ENCODE data around the gene KCNF1. TPM values are rescaled to one million over a fixed set of nuclear protein-coding genes. Genes with fewer than 3 reads are reported as not detected.

The KCNF1 gene
- total RNA-seq, 4 donors from 2014 or later = not detected

GRCh38 chr2:10906926-10907625, 4.7 kb upstream of the KCNF1 start:
- intact Hi-C loops (cut with DNase I; ENCODE audit: low total_unique reads) = no loop called here
- WGBS, 2 donors = 86 to 90% methylated on average over 14 of the region's 14 CpGs
- TF ChIP-seq, protein P1, sequence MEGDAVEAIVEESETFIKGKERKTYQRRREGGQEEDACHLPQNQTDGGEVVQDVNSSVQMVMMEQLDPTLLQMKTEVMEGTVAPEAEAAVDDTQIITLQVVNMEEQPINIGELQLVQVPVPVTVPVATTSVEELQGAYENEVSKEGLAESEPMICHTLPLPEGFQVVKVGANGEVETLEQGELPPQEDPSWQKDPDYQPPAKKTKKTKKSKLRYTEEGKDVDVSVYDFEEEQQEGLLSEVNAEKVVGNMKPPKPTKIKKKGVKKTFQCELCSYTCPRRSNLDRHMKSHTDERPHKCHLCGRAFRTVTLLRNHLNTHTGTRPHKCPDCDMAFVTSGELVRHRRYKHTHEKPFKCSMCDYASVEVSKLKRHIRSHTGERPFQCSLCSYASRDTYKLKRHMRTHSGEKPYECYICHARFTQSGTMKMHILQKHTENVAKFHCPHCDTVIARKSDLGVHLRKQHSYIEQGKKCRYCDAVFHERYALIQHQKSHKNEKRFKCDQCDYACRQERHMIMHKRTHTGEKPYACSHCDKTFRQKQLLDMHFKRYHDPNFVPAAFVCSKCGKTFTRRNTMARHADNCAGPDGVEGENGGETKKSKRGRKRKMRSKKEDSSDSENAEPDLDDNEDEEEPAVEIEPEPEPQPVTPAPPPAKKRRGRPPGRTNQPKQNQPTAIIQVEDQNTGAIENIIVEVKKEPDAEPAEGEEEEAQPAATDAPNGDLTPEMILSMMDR (IDR thresholded peaks at IDR 0.05) = no peak
- no peak overlapping the region for H3K4me3 ChIP-seq (ENCODE audit: low read depth, poor library complexity, severe bottlenecking)
- DNase-seq (ENCODE audit: low spot score in 2 of 2) = no peak

DNA sequence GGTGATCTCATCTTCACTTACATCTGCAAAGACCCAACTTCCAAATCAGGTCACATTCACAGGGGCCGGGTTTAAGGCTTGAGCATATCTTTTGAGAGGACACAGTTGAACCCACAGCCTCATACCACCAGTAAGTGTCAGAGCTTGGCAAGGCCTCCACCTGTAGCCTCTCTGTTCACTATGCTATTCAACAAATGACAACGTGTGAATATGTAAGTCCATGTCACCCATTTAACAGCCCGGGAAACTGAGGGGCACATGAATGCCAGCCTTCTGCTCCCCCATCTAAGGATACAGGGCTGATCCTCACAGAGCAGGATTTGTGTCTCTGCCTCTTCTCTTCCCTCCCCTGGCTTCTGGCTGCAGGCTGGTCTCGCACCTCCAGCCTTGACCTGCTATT, 3.5 kb upstream of the KCNF1 start:
- whole genome bisulfite sequencing, 2 donors = 89 to 96% methylated on average over 4 of the region's 4 CpGs
- no peak overlapping the region for H3K4me3 ChIP-seq (ENCODE audit: low read depth, poor library complexity, severe bottlenecking)
- TF ChIP-seq, protein P1 (IDR thresholded peaks at IDR 0.05) = no peak
- TF ChIP-seq POLR2A (IDR thresholded peaks at IDR 0.05) = no peak
- DNase-seq (ENCODE audit: low spot score in 2 of 2) = no peak
- intact Hi-C loops (cut with DNase I; ENCODE audit: low total_unique reads) = no loop called here

GRCh38 chr2:10909050-10909995, 2.4 kb upstream of the KCNF1 start:
- WGBS, 2 donors = 66% methylated on average over 15 of the region's 15 CpGs
- TF ChIP-seq, protein P1 (IDR thresholded peaks at IDR 0.05) = no peak
- TF ChIP-seq POLR2A (IDR thresholded peaks at IDR 0.05) = no peak
- H3K4me3 ChIP-seq (ENCODE audit: low read depth, poor library complexity, severe bottlenecking) = no peak overlapping the region
- intact Hi-C loops (cut with DNase I; ENCODE audit: low total_unique reads) = no loop called here
- DNase-seq (ENCODE audit: low spot score in 2 of 2) = peak in 1 of 2 donors; percentile 64

DNA sequence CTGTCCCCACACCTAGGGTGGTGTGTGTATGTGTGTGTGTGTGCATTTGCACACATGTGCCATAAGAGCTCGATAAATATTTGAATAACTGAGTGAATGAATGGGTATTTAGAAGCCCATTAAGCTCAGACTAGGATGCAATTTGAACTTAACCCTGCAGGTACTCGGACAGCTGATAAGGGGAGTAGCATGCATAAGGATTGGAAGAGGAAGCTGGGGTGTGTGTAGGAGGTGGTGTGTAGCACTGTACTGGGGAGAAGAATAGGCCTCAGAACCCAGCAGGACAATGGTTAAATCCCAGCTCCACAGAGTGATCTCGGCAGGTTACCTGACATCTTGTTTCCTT, 1.8 kb upstream of the KCNF1 start:
- H3K4me3 ChIP-seq (ENCODE audit: low read depth, poor library complexity, severe bottlenecking) = no peak overlapping the region
- intact Hi-C loops (cut with DNase I; ENCODE audit: low total_unique reads) = no loop called here
- no peak for TF ChIP-seq POLR2A (IDR thresholded peaks at IDR 0.05)
- TF ChIP-seq, protein P1 (IDR thresholded peaks at IDR 0.05) = no peak
- WGBS, 2 donors = 61 to 68% methylated on average over 3 of the region's 3 CpGs
- peak in 1 of 2 donors; percentile 7 for DNase-seq (ENCODE audit: low spot score in 2 of 2)

GRCh38 chr2:10910625-10911024, 1.1 kb upstream of the KCNF1 start:
- H3K4me3 ChIP-seq (ENCODE audit: low read depth, poor library complexity, severe bottlenecking) = no peak overlapping the region
- WGBS, 2 donors = 82 to 84% methylated on average over 11 of the region's 11 CpGs
- intact Hi-C loops (cut with DNase I; ENCODE audit: low total_unique reads) = no loop called here
- DNase-seq (ENCODE audit: low spot score in 2 of 2) = peak in 1 of 2 donors; percentile 74
- TF ChIP-seq, protein P1 (IDR thresholded peaks at IDR 0.05) = no peak
- TF ChIP-seq POLR2A (IDR thresholded peaks at IDR 0.05) = no peak
